ENCODE results near the gene PRDM11.

GRCh38 chr11:45154276-45154675 lies 7.8 kb downstream of the PRDM11 start:
- TF ChIP-seq POLR2A (IDR thresholded peaks at IDR 0.05; ENCODE audit: low read depth) (no peak), POLR2AphosphoS5 (IDR thresholded peaks at IDR 0.05) (no peak), EP300 (IDR thresholded peaks at IDR 0.05) (no peak)
- TF ChIP-seq, protein P1, sequence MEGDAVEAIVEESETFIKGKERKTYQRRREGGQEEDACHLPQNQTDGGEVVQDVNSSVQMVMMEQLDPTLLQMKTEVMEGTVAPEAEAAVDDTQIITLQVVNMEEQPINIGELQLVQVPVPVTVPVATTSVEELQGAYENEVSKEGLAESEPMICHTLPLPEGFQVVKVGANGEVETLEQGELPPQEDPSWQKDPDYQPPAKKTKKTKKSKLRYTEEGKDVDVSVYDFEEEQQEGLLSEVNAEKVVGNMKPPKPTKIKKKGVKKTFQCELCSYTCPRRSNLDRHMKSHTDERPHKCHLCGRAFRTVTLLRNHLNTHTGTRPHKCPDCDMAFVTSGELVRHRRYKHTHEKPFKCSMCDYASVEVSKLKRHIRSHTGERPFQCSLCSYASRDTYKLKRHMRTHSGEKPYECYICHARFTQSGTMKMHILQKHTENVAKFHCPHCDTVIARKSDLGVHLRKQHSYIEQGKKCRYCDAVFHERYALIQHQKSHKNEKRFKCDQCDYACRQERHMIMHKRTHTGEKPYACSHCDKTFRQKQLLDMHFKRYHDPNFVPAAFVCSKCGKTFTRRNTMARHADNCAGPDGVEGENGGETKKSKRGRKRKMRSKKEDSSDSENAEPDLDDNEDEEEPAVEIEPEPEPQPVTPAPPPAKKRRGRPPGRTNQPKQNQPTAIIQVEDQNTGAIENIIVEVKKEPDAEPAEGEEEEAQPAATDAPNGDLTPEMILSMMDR (IDR thresholded peaks at IDR 0.05), result no peak
